Cardiac fibroblast (primary cell): Measurements from ENCODE around the gene FOSL2.

Experiments
- DNase-seq, 2 donors: peaks; one replicate each; pipeline versions ENCODE4 v3.0.0 to v3.0.0-alpha.2; 2010; ENCODE audit warnings: low read depth in 2 of 2
- H3K4me3 ChIP-seq, 2 donors: replicated peaks in 1 of 2; 1 replicate in 1 of 2; 2 replicates in 1 of 2; pipeline ENCODE4 v1.5.1; 2011; ENCODE audit warnings: low read depth in 2 of 2, low read length in 2 of 2, mild to moderate bottlenecking in 2 of 2, moderate library complexity in 1 of 2
- CTCF ChIP-seq: IDR thresholded peaks from one replicate; pipeline ENCODE4 v1.5.1; 2011; ENCODE audit warnings: low read depth, mild to moderate bottlenecking, low read length, inconsistent platforms

FOSL2 gene

GRCh38 chr2:28433215-28433614 is 40.6 kb downstream of the FOSL2 start:
- DNase-seq: no peak
- H3K4me3 ChIP-seq: no peak overlapping the region
- TF ChIP-seq CTCF: no peak

- TF ChIP-seq CTCF: no peak
- no peak overlapping the region for H3K4me3 ChIP-seq
- DNase-seq: no peak
Observed at GRCh38 chr2:28433935-28434599, 41.4 kb downstream of the FOSL2 start.

GRCh38 chr2:28434600-28434989 is 41.9 kb downstream of the FOSL2 start:
- H3K4me3 ChIP-seq: no peak overlapping the region
- TF ChIP-seq CTCF: no peak
- no peak for DNase-seq

- no peak for DNase-seq
- no peak for TF ChIP-seq CTCF
- H3K4me3 ChIP-seq: no peak overlapping the region
Observed at GRCh38 chr2:28435241-28435640, 42.6 kb downstream of the FOSL2 start.

GRCh38 chr2:28435814-28436351 is 43.2 kb downstream of the FOSL2 start:
- DNase-seq: no peak
- no peak for TF ChIP-seq CTCF
- H3K4me3 ChIP-seq: no peak overlapping the region

- no peak overlapping the region for H3K4me3 ChIP-seq
- no peak for TF ChIP-seq CTCF
- no peak for DNase-seq
Observed at GRCh38 chr2:28436525-28437051, 43.9 kb downstream of the FOSL2 start.
